ENCODE results near the gene ARHGEF4.

DNA sequence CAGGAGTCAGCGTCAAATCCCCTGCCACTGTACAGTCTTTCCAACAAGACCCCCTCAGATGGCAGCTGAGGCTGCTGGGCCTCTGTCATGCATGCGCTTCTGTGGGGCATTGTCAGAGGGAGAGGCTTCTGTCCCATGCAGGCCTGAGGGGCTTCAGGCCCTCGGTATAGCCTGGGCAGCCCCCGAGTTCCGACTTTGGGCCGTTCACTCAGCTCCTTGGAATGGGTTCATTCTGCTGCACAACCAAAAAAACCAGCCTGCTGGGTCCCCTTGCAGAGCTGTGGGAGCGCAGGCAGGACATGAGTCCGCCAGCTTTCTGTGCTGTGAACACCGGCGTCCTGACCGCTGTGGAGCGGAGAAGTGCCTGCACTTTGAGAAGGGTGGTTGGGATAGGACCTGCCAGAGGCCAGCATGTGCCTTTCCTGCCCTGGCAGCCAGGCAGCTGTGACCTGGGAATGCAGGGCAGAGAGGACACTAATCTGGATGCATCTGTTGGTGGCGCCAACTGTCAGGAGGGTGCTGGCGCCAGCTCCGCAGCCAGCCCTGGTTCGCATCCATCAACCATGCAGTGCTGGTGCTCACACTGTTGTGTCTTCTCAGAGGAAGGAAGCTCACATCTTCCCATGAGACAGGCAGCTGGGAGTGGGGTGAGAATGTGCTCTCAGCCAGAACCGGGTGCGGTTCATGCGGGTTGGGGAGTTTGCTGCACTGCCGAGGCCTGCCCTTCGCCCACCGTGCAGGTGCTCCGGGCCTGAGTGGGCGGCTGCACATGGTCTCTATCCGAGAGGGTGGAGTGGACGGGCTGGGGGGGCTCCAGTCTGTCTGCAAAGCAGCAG is 14.3 kb downstream of the ARHGEF4 start:
- TF ChIP-seq, protein P1, sequence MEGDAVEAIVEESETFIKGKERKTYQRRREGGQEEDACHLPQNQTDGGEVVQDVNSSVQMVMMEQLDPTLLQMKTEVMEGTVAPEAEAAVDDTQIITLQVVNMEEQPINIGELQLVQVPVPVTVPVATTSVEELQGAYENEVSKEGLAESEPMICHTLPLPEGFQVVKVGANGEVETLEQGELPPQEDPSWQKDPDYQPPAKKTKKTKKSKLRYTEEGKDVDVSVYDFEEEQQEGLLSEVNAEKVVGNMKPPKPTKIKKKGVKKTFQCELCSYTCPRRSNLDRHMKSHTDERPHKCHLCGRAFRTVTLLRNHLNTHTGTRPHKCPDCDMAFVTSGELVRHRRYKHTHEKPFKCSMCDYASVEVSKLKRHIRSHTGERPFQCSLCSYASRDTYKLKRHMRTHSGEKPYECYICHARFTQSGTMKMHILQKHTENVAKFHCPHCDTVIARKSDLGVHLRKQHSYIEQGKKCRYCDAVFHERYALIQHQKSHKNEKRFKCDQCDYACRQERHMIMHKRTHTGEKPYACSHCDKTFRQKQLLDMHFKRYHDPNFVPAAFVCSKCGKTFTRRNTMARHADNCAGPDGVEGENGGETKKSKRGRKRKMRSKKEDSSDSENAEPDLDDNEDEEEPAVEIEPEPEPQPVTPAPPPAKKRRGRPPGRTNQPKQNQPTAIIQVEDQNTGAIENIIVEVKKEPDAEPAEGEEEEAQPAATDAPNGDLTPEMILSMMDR (IDR thresholded peaks at IDR 0.05): no peak
- TF ChIP-seq POLR2A (IDR thresholded peaks at IDR 0.05): no peak

All from sigmoid colon (tissue), 3 donors.